HG02678 (cell line): Measurements from ENCODE around the gene SI.
"Not testable (repeated sequence)": the region's sequence is repeated elsewhere in the genome, so short reads cannot be mapped to it uniquely, and the experiment has no call there.

Experiments
- ATAC-seq: cut with Tn5 transposase; IDR thresholded peaks from one replicate; pipeline ENCODE4 v1.9.1; 2021; ENCODE audit warnings: mild to moderate bottlenecking, moderate library complexity; ENCODE audit not compliant: unreplicated experiment

The SI gene

DNA sequence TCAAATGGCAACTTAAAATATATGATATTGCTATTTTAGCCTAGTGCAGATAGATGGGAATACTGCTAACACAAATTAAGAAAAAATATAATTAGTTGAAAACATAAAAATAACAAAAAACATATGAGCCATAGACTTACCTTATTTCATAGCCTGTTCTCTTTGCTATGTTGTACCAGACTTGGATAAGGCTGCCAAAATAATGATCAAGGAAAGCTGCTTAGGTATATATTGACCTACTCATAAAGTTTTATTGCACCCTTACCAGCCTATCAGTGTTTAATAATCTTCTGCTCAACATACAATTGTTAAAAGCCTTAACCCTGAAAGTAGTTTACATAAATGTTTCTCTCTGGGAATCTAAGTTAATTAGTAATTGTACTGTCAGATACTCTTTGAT lies at the start of gene SI:
SI (minus strand) TSS at position 204 of the 400 bp plus-strand sequence. CDS start 2,484 bp downstream, outside the sequence.
- ATAC-seq: no peak

DNA sequence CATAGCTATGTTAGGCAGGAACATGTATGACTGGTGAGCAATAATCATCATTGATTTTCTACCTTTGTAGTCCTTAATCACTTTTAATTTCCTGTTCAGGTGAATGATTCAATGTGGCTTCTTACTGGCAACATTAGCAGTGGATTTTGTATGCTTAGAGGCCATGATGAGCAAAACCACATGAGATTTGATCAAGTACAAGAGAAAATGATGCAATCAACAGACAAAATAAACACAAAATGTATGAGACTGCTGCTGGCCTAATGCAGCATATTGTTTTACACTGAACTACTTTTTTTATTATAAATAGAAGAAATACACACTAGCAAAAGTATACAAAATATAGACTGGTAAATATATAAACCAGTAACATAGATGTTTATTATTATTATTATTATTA lies 47.5 kb upstream of the SI start:
- no peak for ATAC-seq

DNA sequence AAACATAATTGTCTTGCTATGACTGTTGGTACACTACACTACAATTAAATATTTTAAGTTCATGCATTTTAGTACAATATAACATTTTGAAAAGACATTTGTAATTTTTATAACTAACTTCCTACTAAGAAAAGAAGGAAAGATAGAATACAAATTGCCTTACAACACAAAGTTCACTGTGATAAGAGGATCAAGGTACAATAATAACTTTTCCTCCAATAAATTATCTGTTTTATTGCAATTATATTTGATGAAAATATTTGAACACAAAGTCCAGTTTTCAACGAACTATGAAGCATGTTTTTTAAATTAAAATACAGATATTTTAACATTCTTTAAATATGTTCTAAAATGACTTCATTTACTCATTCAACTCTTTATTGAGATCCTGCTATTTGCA lies 33.1 kb upstream of the SI start:
- no peak for ATAC-seq

DNA sequence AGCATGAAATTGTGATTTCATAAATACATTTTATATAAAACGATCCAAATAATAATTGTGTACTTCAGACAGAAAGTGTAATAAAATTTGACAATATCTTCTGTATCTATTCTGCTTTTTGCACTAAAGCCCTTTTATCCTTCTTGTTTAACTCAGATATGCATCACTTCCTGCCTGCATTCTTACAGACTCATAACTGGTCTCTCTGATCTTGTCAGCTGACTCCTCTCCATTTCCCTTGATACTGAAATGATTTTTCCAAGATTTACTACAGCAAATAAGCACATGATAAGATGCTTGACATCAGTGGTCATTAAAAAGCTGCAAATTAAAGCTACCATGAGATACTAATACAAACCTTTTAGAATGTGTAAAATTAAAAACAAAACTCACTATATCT lies 25.3 kb upstream of the SI start:
- no peak for ATAC-seq

DNA sequence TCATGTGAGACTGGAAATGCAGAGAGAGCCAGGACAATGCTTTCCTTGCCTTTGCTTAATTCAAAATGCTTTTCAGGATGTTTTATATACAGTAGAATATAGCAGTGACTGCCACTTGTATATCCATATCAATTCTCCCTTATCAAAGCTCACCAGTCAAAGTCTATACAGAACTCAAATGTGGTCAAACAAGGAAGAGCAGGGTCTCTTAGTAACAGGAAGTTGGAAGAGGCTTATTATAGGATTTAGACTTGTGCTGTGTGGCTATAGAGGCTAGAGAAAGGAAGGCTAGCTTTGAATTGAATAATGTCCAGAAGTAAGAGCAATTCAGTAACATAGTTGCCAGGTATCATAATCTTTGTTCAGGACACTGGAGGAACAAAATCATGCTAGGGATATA lies 4.4 kb upstream of the SI start:
- no peak for ATAC-seq

DNA sequence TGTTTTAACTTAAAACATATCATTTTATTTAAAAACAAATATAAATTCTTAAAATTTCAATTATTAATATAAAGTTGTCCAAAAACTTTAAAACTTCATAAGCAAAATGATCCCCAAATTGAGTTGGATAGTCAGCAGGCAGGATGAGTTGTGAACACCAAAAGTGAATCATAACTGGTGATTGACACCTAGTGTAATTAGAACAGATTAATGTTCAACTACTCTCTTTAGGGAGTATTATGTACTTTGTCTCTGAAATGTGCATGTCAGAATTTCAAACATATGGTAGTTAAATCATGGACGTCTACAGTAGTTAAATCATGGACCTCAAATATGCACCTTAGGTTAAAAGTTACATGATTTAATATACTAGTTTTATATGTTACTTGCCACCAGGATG lies 2.9 kb upstream of the SI start:
- ATAC-seq: no peak

DNA sequence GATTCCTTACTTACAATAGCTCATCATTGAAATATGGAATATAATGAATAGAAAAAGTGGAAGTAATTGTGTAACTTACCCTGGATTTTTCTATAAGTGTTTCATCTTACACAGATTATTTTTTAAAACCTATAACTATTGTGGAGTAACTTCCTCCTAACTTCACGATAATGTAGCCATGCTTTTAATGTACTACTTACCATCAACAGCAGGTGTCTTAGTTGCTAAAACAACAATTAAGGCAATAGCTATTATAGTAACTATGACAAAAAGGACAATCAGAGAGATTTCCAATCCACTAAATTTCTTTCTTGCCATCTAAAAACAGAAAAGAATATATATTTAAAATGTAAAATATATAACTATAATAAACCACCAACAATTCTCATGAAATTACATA lies 2.6 kb downstream of the SI start:
- ATAC-seq: no peak

DNA sequence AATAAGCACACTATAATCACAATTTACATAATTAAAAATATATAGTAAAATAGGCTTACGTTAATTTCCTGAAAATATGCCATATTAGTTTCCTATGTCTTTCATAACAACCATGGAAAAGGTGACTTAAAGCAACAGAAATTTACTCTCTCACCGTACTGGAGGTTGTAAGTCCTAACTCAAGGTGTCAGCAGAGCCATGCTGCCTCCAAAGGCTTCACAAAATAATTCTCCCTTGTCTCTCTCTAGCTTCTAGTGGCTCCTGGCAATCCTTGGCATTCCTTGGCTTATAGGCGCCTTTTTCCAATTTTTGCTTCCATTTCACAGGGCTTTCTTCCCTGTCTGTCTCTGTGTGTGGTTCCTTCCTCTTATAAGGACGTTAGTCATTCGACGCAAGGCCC lies 7.6 kb downstream of the SI start:
- no peak for ATAC-seq

DNA sequence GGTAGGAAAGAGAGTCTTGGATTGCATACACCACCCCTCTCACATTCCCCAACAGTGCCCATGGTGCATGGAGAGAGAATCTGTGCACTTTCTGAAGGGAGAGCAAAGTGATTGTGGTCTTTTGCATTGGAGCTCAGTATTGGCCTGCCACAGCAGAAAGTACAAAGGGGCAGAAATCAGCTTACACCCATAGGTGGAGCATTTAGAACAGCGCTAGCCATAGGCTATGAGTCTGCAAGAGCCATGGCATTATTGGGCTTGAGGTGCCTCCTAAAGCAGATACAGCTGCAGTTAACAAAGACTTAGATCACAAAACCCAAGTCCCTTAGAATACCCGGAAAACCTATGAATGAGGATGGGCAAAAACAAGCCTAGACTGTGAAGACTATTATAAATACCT lies 21.8 kb downstream of the SI start:
- ATAC-seq: no peak

DNA sequence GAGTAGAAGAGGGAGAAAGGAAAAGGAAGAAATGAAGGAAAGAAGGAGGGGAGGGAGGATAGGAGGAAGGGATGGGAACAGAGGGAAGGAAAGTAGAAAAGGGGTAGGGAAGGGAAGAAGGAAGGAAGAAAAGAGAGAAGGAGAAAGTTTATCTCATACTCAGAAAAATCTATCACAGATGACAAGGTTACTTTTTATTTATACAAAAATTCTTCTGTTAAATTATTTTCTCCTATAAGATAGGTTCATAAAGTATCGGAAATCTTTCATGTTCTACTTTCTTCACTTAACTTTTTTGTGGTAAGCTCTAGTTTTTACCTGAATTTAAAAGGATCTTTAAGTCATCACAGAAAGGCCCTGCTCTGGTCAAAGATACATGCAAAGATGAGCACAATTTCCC lies 38.1 kb downstream of the SI start:
- ATAC-seq: no peak

DNA sequence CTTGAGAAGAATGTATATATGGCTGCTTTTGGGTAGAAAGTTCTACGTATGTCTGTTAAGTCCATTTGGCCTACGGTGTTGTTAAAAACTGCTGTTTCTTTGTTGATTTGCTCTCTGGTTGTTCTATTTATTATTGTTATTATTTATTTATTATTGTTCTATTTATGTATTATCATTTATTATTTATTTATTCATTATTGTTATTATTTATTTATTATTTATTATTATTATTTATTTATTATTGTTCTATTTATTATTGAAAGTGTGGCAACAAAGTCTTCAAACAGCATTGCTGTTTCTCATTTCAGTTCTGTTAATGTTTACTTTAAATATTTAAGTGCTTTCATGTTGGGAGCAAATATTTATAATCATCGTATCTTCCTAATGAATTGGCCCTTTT lies 66.7 kb downstream of the SI start:
- ATAC-seq: no peak

DNA sequence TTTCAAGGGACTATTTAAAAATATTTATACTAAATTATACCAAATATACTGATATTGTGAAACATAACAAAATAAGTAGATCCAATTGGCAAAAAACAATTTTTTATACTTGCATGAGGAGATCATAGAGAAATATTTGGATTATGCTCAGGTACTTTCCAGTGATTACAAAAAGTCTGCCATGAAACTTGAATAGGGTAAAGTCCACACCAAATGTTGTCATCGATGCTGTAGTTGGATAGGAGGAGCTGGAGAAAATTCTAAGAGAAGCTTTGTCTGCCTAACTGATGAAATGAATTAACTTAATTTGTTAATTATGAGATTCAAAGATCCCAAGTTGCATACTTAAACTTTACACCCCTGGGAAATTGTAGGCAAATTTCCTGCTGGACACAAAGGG lies 93.3 kb downstream of the SI start:
- no peak for ATAC-seq

DNA sequence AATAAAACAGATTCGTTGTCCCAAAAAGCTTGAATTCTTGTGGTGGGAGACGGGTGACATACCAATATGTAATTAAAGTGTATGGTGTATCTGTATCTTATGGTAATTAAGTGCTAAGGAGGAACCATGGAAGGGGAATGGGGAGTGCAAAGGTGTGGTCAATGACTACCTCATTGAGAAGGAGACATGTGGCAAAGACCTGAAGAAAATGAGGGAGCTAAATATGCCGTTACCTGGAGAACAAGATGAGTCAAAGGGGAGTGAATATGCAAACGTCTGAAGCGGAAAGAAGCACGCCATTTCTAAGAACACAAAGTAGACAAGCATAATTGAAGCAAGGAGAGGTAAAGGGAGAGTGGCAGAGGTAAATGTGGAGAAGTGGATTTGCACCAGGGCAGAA lies 115.7 kb downstream of the SI start:
- no peak for ATAC-seq

DNA sequence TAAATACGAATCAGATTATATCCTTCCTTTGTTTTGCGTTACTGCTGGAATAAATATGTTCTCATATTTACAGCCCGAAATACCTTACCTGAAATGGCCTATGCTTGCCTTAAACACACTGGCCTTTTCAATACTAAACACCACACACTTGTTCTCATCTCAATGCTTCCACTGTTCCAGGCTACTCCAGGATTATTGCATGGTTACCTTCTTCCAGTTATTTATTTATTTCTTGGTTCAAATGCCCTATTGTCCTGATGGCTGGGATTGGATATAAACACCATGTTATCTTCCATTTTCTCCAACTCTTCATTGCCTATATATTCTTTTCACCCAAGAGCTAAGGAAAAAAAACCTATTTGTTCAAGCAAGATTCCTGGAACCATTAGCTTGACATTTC lies 125.3 kb downstream of the SI start:
- no peak for ATAC-seq

DNA sequence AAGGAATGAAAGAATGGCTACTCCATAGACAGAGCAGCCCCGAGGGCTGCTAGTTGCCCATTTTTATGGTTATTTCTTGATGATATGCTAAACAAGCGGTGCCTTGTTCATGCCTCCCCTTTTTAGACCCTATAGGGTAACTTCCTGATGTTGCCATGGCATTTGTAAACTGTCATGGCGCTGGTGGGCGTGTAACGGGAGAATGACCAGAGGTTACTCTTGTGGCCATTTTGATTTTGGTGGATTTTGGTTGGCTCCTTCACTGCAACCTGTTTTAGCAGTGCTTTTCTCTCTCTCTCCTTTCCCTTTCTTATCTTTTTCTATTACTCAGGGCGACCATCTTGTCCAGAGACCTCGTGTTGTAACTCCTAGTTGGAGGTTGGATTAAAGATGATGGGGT lies 126.9 kb downstream of the SI start:
- not testable (repeated sequence) for ATAC-seq

DNA sequence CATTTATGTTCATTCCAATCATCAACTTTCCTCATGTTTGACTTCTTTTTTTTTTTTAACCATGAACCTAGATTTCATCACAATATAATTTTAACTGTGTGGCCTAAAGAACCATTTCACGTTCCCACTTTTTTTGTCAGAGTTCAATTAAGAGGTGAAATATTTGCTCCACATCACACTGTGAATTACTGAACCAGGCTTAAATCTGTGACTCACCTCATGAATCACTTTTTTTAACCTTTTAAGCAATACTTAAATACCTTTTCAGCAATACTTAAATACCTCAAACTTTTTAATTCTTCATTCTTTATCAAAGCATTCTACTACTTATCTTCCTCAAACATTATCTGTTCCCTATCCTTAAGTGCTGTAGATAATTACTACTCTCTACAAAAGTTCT lies 137.6 kb downstream of the SI start:
- no peak for ATAC-seq

DNA sequence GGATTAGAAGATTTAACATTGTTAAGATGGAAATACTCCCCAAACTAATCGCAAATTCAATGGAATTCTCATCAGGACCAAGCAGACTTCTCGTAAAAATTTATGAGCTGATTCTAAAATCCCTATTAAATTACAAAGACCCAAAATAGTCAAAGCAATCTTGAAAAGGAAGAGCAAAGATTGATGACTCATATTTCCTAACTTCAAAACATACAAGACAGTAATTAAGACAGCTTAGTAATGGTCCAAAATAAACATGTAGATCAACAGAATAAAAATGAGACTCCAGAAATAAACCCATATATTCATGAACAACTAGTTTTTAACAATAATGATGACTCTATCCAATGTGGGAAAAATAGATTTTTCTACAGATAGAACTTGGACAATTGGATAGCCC lies 148.7 kb downstream of the SI start:
- no peak for ATAC-seq
